Right renal cortex interstitium (tissue), 3 donors: ENCODE measurements around the gene ANKRD52. TPM values are rescaled to one million over a fixed set of nuclear protein-coding genes. Genes with fewer than 3 reads are reported as not detected.
"Not testable (repeated sequence)": the region's sequence is repeated elsewhere in the genome, so short reads cannot be mapped to it uniquely, and the experiment has no call there.

Source experiments
- DNase-seq, 3 donors: peaks; one replicate each; pipeline ENCODE4 v3.0.0-alpha.2; 2013; ENCODE audit warnings: low read depth in 3 of 3, low spot score in 2 of 3
- polyA plus RNA-seq, 3 donors: library from polyadenylated mRNA; unstranded; fragments of 120-200 nt; gene quantifications; one replicate each; pipeline ENCODE4 v1.2.1, GENCODE V29; 2013; ENCODE audit not compliant: insufficient read length in 3 of 3

Gene ANKRD52
- 10 to 100 TPM; 24.9 to 27.2 (median 25.2) TPM for polyA plus RNA-seq

DNA sequence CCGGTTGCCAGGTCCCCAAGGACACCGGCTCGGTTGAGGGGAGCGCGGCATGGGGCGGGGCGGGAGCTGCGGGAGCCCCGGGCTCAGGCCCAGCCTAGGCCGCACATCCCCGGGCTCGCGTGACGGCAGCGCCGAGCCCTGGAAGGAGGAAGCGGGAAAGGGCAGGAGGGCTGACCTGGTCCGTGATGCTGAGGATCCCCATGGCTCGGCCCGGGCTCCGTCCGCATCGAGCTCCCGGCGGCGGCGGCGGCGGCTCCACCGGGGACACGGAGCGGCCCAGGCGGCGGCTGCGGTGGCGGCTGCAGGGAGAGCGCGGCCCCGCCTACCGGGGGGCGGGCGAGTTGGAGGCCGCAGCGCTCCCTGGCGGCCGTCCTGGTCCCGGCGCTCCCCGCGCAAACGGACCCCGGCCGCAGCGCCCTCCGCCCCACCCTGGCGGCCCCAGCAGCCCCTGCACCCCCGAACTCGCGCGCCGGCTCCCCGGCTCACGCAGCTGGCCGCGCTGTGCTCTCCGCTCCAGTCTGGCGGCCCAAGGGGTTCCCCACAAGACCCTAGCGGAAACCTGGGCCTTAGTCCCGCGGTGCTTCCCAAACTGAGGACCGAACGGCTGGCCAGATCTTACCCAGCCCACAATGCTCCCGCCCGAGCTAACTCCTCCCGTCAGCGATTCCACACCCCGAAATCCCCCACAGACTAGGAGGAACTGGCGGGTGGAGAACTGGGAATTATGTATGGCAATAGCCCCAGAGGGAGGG, at the start of gene ANKRD52:
Gene ANKRD52 (minus strand): TSS at position 317 of the 752 bp plus-strand sequence. CDS start 115 bp downstream, at position 202.
- peak; percentile 48 to 74 (median 71) for DNase-seq

DNA sequence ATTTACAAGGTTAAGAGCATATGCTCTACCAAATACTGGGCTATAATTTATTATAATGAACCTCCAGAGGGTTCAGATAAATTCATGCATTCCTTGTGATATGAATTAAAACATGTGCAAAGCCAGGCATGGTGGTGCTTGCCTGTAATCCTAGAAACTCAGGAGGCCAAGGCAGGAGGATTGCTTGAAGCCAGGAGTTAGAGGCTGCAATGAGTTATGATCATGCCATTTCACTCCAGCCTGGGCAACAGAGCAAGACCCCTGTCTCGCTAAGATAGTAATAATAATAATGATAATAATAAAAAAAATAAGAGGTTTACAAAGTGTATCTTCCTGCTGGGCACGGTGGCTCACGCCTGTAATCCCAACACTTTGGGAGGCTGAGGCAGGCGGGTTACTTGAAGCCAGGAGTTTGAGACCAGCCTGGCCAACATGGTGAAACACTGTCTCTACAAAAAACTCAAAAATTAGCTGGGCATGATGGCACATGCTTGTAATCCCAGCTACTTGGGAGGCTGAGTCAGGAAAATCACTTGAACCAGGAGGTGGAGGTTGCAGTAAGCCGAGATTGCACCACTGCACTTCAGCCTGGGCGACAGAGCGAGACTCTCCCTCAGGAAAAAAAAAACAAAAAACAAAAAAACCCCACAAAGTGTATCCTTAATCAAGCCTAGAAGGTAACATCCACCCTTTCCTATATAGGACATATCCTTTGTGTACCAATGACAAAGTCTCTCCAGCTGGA, 49.2 kb upstream of the ANKRD52 start:
- DNase-seq: no peak

GRCh38 chr12:56304872-56305590, 46.8 kb upstream of the ANKRD52 start:
- DNase-seq: no peak

GRCh38 chr12:56304276-56304675, 46.1 kb upstream of the ANKRD52 start:
- no peak for DNase-seq

- no peak for DNase-seq
Observed at GRCh38 chr12:56300644-56301464, 42.7 kb upstream of the ANKRD52 start.

- peak; percentile 83 to 97 (median 95) for DNase-seq
Observed at GRCh38 chr12:56299853-56300643, 41.9 kb upstream of the ANKRD52 start, which contains the start of gene CS. CS (minus strand) TSS chr12:56300330; CDS start chr12:56300201, 129 bp downstream.

DNA sequence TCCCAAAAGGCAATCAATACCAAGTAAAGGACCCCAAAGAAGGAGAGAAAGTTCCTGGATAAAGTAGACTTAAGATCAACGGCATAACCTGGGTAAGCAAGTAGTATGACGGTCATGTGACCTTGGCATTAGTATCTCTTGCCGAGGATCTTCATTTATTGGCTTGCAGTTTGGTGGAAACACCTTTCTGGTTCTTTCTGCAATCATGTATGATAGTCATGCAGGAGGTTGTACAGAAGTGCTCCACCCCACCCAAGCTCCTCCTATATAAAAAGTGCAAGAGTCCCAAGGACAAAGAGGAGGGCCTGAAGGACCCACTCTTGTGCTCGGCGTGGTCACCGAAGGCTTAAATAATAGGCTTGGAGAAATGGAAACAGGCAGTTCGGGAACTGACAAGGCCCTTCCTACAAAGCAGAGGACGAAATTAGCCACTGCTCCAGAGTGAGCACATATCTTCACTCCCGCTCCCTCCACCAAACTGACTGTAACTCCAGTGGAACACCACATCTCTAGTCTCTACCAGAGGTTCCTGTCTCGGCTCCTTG, 41.2 kb upstream of the ANKRD52 start:
- DNase-seq: no peak

GRCh38 chr12:56298828-56299227, 40.6 kb upstream of the ANKRD52 start:
- no peak for DNase-seq

GRCh38 chr12:56297400-56297799, 39.2 kb upstream of the ANKRD52 start:
- no peak for DNase-seq

DNA sequence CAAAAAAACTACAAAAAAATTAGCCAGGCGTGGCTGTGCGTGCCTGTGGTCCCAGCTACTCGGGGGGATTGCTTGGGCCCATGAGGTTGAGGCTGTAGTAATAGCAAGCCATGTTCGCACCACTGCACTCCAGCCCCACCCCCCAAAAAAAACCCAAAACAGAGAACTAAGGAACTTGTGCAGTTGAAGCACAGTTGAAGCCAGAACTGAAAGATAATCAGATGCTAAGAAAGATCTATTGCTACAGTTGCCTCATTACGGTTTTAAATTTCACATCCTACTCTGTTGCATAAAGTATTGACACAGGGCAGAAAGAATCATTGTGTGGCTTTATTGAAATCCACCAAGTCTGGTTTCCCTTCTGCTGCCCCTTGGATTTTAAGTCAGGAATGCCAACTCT, 38.1 kb upstream of the ANKRD52 start:
- DNase-seq: no peak

- no peak for DNase-seq
Observed at GRCh38 chr12:56293795-56294194, 35.6 kb upstream of the ANKRD52 start.

GRCh38 chr12:56288705-56289387, 30.7 kb upstream of the ANKRD52 start:
- no peak for DNase-seq

GRCh38 chr12:56286044-56286830, 28.1 kb upstream of the ANKRD52 start:
- no peak for DNase-seq

- DNase-seq: not testable (repeated sequence)
Observed at GRCh38 chr12:56284263-56284662, 26.1 kb upstream of the ANKRD52 start.

DNA sequence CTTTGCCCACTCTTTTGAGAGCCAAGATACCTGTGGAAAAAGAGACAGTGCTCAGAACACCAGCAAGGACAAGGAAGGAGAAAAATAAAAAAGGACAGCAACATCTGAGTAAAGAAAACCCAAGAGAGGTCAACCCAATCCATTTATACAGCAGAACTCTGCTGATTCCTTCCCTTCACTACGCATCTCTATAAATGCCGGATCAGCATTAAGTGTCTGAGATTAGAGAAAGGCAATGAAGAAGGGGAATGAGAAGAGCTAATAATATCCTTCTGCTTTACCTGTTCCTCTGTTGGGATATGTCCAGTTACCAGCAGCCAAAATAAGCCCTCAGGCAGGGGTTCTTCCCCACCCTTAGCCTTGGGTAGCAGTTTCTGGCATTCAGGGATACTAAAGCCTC, 24.4 kb upstream of the ANKRD52 start:
- no peak for DNase-seq

GRCh38 chr12:56282030-56282429, 23.8 kb upstream of the ANKRD52 start:
- DNase-seq: no peak

GRCh38 chr12:56280849-56281248, 22.7 kb upstream of the ANKRD52 start:
- DNase-seq: no peak

DNA sequence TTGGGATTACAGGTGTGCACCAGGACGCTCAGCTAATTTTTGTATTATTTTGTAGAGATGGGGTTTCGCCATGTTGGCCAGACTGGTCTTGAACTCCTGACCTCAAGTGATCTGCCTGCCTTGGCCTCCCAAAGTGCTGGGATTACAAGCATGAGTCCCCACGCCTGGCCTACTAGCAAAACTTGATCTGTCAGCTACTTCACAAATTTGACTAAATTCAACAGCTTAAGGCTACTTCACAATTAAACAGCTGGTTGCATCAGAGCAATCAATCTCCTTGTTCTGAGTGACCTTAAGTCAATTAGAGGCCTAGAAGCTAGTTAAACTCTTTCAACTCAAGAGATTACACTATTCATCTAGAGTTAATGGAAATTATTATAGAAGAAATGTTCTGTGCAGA, 20.7 kb upstream of the ANKRD52 start:
- DNase-seq: no peak
